GM12878 (cell line): ENCODE data around the gene STK32B.

Experiments used
- CHD2 ChIP-seq: IDR thresholded peaks from 2 replicates; pipeline ENCODE4 v1.6.1; 2011; ENCODE audit warnings: low read depth, low read length, improper control_type of control experiment, borderline replicate concordance
- EZH2 ChIP-seq: IDR thresholded peaks from 2 replicates; pipeline ENCODE4 v1.6.1; 2012; ENCODE audit warnings: low read depth, mild to moderate bottlenecking, control low read depth, inconsistent platforms, low read length, borderline replicate concordance; ENCODE audit not compliant: control insufficient read depth
- ZNF592 ChIP-seq: fragments of 450-650 bp; IDR thresholded peaks from 2 replicates; pipeline ENCODE4 v1.6.1; 2017; ENCODE audit warnings: mild to moderate bottlenecking, moderate library complexity
- TF ChIP-seq, protein P1 (sequence below), 3 experiments: IDR thresholded peaks in 2 of 3; conservative IDR thresholded peaks in 1 of 3; 2 replicates each; pipeline ENCODE4 v1.5.1; 2011; ENCODE audit warnings: low read depth in 3 of 3, low read length in 3 of 3, mild to moderate bottlenecking in 3 of 3, control low read depth in 2 of 3, moderate library complexity in 2 of 3, inconsistent platforms in 1 of 3, mixed read lengths in 1 of 3; ENCODE audit not compliant: control insufficient read depth in 2 of 3, insufficient read depth in 1 of 3; ENCODE audit errors: extremely low read depth in 1 of 3
- TF ChIP-seq, protein P2 (sequence below): IDR thresholded peaks from 2 replicates; pipeline ENCODE4 v1.6.1; 2011; ENCODE audit warnings: borderline replicate concordance, low read depth, mild to moderate bottlenecking, moderate library complexity, low read length; ENCODE audit not compliant: insufficient read depth, poor library complexity, severe bottlenecking
- TF ChIP-seq, protein P3 (sequence below): IDR thresholded peaks from 2 replicates; pipeline ENCODE4 v1.6.1; 2012; ENCODE audit warnings: mild to moderate bottlenecking, low read depth, low read length

GRCh38 chr4:5188130-5188529 lies 136.8 kb downstream of the STK32B start:
- no peak for TF ChIP-seq CHD2
- TF ChIP-seq, protein P1, sequence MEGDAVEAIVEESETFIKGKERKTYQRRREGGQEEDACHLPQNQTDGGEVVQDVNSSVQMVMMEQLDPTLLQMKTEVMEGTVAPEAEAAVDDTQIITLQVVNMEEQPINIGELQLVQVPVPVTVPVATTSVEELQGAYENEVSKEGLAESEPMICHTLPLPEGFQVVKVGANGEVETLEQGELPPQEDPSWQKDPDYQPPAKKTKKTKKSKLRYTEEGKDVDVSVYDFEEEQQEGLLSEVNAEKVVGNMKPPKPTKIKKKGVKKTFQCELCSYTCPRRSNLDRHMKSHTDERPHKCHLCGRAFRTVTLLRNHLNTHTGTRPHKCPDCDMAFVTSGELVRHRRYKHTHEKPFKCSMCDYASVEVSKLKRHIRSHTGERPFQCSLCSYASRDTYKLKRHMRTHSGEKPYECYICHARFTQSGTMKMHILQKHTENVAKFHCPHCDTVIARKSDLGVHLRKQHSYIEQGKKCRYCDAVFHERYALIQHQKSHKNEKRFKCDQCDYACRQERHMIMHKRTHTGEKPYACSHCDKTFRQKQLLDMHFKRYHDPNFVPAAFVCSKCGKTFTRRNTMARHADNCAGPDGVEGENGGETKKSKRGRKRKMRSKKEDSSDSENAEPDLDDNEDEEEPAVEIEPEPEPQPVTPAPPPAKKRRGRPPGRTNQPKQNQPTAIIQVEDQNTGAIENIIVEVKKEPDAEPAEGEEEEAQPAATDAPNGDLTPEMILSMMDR (IDR thresholded peaks at IDR 0.05 in 2 of 3, conservative IDR thresholded peaks at IDR 0.05 in 1 of 3; ENCODE audit: control insufficient read depth in 2 of 3, extremely low read depth in 1 of 3, insufficient read depth in 1 of 3, low read depth in 3 of 3, low read length in 3 of 3): no peak
- TF ChIP-seq, protein P2, sequence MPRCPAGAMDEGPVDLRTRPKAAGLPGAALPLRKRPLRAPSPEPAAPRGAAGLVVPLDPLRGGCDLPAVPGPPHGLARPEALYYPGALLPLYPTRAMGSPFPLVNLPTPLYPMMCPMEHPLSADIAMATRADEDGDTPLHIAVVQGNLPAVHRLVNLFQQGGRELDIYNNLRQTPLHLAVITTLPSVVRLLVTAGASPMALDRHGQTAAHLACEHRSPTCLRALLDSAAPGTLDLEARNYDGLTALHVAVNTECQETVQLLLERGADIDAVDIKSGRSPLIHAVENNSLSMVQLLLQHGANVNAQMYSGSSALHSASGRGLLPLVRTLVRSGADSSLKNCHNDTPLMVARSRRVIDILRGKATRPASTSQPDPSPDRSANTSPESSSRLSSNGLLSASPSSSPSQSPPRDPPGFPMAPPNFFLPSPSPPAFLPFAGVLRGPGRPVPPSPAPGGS: no peak
- no peak for TF ChIP-seq EZH2
- no peak for TF ChIP-seq ZNF592
- TF ChIP-seq, protein P3, sequence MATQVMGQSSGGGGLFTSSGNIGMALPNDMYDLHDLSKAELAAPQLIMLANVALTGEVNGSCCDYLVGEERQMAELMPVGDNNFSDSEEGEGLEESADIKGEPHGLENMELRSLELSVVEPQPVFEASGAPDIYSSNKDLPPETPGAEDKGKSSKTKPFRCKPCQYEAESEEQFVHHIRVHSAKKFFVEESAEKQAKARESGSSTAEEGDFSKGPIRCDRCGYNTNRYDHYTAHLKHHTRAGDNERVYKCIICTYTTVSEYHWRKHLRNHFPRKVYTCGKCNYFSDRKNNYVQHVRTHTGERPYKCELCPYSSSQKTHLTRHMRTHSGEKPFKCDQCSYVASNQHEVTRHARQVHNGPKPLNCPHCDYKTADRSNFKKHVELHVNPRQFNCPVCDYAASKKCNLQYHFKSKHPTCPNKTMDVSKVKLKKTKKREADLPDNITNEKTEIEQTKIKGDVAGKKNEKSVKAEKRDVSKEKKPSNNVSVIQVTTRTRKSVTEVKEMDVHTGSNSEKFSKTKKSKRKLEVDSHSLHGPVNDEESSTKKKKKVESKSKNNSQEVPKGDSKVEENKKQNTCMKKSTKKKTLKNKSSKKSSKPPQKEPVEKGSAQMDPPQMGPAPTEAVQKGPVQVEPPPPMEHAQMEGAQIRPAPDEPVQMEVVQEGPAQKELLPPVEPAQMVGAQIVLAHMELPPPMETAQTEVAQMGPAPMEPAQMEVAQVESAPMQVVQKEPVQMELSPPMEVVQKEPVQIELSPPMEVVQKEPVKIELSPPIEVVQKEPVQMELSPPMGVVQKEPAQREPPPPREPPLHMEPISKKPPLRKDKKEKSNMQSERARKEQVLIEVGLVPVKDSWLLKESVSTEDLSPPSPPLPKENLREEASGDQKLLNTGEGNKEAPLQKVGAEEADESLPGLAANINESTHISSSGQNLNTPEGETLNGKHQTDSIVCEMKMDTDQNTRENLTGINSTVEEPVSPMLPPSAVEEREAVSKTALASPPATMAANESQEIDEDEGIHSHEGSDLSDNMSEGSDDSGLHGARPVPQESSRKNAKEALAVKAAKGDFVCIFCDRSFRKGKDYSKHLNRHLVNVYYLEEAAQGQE: no peak
